ENCODE measurements around the gene RECQL. TPM values are rescaled to one million over a fixed set of nuclear protein-coding genes. Genes with fewer than 3 reads are reported as not detected.
A peak's percentile ranks its signal among the peaks of the same experiment; 100 is the strongest.
"Not testable (repeated sequence)": the region's sequence is repeated elsewhere in the genome, so short reads cannot be mapped to it uniquely, and the experiment has no call there.

The RECQL gene
- total RNA-seq, 2 experiments from 2014 or later, result 81.0 to 87.9 TPM

DNA sequence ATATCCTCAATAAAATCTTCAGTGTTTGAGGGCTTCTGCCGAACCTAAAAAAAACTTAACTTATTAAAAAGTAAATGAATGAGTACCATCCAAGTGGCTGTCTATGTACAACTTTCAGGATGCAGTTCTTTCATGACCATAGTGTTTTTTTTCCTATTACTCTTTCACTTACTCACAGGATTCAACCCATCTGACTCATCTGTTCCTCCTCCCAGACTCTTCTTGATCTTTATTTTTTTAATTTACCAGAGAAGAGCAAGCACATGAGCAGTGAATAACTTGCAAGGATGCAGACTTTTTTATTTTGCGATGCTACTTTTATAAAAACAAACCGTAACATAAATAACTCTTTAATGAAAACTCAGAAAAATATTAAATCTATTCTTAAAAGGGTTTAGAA, 24.5 kb downstream of the RECQL start:
- ChIA-PET POLR2A (interaction anchor here (0.6 kb wide), 1 partner anchor 49 kb away, joined by 3 read pairs; the partner anchor contains the start of gene SPX), CTCF (interaction anchor here (1.0 kb wide), 1 partner anchor 203 kb away, joined by 3 read pairs; no protein-coding TSS in a partner anchor)
- no peaks in the 10 kb centered on the region for H3K27me3 Mint-ChIP-seq
- peaks cover 19% of the 10 kb centered on the region for H3K4me1 Mint-ChIP-seq (ENCODE audit: low read depth)
- ATAC-seq (peak; percentile 81), DNase-seq (peak; percentile 11)
- TF ChIP-seq, protein P1, sequence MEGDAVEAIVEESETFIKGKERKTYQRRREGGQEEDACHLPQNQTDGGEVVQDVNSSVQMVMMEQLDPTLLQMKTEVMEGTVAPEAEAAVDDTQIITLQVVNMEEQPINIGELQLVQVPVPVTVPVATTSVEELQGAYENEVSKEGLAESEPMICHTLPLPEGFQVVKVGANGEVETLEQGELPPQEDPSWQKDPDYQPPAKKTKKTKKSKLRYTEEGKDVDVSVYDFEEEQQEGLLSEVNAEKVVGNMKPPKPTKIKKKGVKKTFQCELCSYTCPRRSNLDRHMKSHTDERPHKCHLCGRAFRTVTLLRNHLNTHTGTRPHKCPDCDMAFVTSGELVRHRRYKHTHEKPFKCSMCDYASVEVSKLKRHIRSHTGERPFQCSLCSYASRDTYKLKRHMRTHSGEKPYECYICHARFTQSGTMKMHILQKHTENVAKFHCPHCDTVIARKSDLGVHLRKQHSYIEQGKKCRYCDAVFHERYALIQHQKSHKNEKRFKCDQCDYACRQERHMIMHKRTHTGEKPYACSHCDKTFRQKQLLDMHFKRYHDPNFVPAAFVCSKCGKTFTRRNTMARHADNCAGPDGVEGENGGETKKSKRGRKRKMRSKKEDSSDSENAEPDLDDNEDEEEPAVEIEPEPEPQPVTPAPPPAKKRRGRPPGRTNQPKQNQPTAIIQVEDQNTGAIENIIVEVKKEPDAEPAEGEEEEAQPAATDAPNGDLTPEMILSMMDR (IDR thresholded peaks at IDR 0.05), result no peak
- H3K9me3 Mint-ChIP-seq, result no peaks in the 10 kb centered on the region
- intact Hi-C loops (cut with micrococcal nuclease), result no loop called here
- H3K36me3 Mint-ChIP-seq (ENCODE audit: low read depth), result peaks cover 39% of the 10 kb centered on the region
- no peak overlapping the region for H3K4me3 Mint-ChIP-seq
- peak overlapping the region; percentile 69 for H3K27ac Mint-ChIP-seq

- DNase-seq (no peak), ATAC-seq (no peak)
- Mint-ChIP-seq H3K4me1 (ENCODE audit: low read depth) (peaks cover 23% of the 10 kb centered on the region), H3K27ac (no peak overlapping the region), H3K9me3 (no peaks in the 10 kb centered on the region), H3K36me3 (ENCODE audit: low read depth) (peaks cover 45% of the 10 kb centered on the region), H3K27me3 (no peaks in the 10 kb centered on the region), H3K4me3 (no peak overlapping the region)
- TF ChIP-seq, protein P1 (IDR thresholded peaks at IDR 0.05), result no peak
- POLR2A ChIA-PET, result no interaction called here
- CTCF ChIA-PET, result interaction anchor here (1.4 kb wide), 1 partner anchor 14 kb away, joined by 3 read pairs; no protein-coding TSS in a partner anchor
- intact Hi-C loops (cut with micrococcal nuclease), result no loop called here
These were observed 25.9 kb downstream of the RECQL start for GRCh38 chr12:21475552-21475951.

DNA sequence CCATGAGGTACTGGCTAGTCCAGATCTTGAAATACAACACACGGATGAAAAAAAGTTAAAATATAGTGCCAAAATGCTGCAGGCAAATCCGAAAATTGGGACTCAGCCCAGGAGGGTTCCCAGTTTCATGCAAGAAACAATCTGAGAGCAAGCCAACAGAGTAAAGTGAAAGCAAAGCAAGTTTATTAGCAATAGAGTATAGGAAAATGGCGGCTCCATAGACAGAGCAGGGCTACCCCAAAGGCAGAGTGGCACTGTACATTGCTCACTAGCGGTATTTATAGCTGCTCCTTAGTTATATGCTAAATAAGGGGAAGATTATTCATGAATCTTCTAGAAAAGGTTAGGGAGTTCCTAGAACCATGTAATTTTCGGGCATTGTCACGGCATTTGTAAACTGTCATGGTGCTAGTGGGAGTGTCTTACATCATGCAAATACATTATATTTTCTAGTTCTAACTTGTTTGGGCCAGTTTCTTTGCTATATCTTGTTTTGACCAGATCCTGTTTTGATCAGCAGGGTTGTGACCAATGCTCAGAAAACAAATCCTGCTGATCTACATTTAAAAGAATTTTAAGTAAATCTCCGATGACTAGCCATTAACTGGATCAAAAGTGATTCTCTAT, 29.1 kb downstream of the RECQL start:
- peaks cover 55% of the 10 kb centered on the region for H3K36me3 Mint-ChIP-seq (ENCODE audit: low read depth)
- peak overlapping the region; percentile 70 for H3K27ac Mint-ChIP-seq
- DNase-seq (no peak), ATAC-seq (no peak)
- H3K4me3 Mint-ChIP-seq, result no peak overlapping the region
- no peaks in the 10 kb centered on the region for H3K27me3 Mint-ChIP-seq
- H3K9me3 Mint-ChIP-seq, result no peaks in the 10 kb centered on the region
- peaks cover 21% of the 10 kb centered on the region for H3K4me1 Mint-ChIP-seq (ENCODE audit: low read depth)
- intact Hi-C loops (cut with micrococcal nuclease), result no loop called here
- POLR2A ChIA-PET, result no interaction called here
- CTCF ChIA-PET, result no interaction called here
- TF ChIP-seq, protein P1 (IDR thresholded peaks at IDR 0.05), result no peak

DNA sequence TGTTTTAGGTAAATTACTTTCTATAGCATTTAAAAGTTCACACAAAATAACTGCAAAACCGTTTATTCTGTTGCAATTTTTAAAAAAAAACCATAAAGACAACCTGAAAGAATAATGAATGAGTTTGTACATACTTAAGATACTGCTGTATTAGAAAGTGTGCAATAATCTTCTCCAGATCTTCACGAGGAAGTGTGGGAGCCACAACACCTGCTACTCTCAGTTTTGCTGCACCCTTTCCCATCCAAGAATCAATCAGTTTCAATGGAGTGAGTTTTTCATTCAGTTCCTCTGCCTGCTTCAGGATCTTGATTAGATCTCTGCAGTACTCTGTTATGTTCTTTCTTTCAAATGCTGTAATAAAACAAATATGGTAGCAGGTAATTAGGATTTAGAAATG, 30.1 kb downstream of the RECQL start:
- H3K36me3 Mint-ChIP-seq (ENCODE audit: low read depth), result peaks cover 53% of the 10 kb centered on the region
- no peaks in the 10 kb centered on the region for H3K9me3 Mint-ChIP-seq
- ATAC-seq (no peak), DNase-seq (no peak)
- POLR2A ChIA-PET, result no interaction called here
- CTCF ChIA-PET, result no interaction called here
- H3K4me1 Mint-ChIP-seq (ENCODE audit: low read depth), result peaks cover 15% of the 10 kb centered on the region
- intact Hi-C loops (cut with micrococcal nuclease), result no loop called here
- TF ChIP-seq, protein P1 (IDR thresholded peaks at IDR 0.05), result no peak
- peak overlapping the region; percentile 47 for H3K27ac Mint-ChIP-seq
- no peak overlapping the region for H3K4me3 Mint-ChIP-seq
- H3K27me3 Mint-ChIP-seq, result no peaks in the 10 kb centered on the region

GRCh38 chr12:21467334-21467733, 34.1 kb downstream of the RECQL start:
- H3K9me3 Mint-ChIP-seq; H3K27ac Mint-ChIP-seq; ATAC-seq; H3K27me3 Mint-ChIP-seq; intact Hi-C loops (cut with micrococcal nuclease); H3K4me3 Mint-ChIP-seq; CTCF ChIA-PET; DNase-seq; POLR2A ChIA-PET: not testable (repeated sequence)
- peaks cover 11% of the 10 kb centered on the region for H3K4me1 Mint-ChIP-seq (ENCODE audit: low read depth)
- peaks cover 50% of the 10 kb centered on the region for H3K36me3 Mint-ChIP-seq (ENCODE audit: low read depth)
